RPMI7951 (cell line): ENCODE results near the gene RSU1. TPM values are rescaled to one million over a fixed set of nuclear protein-coding genes. Genes with fewer than 3 reads are reported as not detected.
A peak's percentile ranks its signal among the peaks of the same experiment; 100 is the strongest.
"Not testable (repeated sequence)": the region's sequence is repeated elsewhere in the genome, so short reads cannot be mapped to it uniquely, and the experiment has no call there.

Source experiments
- DNase-seq: peaks from one replicate; pipeline ENCODE4 v3.0.0-alpha.2; 2012; ENCODE audit warnings: low read depth
- total RNA-seq: library from RNA; depleted of rRNA; stranded (reverse); fragments of >200 nt; shearing (Covaris generic); gene quantifications from 2 replicates; pipeline ENCODE4 v1.2.3, GENCODE V29; 2014

The RSU1 gene
- total RNA-seq, 1 experiment from 2014 or later, result 200 TPM

DNA sequence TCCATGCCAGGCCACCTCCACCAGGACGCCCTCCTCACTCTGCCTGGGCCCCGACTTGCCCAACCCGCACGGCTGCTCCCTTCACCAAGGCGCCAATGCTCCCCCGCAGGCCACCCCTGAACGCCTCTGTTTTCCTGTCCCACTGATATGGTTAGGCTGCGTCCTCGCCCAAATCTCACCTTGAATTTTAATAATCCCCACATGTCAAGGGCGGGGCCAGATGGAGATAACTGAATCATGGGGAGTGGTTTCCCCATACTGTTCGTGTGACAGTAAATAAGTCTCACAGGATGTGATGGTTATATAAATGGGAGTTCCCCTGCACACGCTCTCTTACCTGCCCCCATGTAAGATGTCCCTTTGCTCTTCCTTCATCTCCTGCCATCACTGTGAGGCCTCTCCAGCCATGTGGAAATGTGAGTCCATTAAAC, 29.8 kb downstream of the RSU1 start:
- no peak for DNase-seq

DNA sequence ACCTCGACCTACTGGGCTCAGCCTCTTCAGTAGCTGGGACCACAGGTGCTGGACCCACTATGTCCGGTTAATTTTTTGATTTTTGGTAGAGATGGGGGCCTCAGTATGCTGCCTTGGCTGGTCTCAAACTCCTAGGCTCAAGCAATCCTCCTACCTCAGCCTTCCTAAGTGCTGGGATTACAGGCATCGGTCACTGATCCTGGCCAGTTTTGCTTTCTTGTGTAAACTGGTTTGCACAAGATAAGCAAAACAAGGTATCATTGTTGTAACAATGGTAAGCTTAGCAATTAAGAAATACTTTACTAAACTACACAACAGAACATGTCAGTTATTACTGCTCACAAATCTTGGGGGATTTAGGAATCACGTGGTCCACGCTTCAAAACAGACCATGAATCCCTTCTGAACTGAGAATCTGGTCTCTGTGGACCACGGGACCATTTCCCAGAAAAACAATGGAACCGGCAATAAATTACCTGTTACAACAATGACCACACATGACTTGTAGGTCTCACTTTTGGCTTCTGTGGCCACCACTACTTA, 36.8 kb downstream of the RSU1 start:
- no peak for DNase-seq

DNA sequence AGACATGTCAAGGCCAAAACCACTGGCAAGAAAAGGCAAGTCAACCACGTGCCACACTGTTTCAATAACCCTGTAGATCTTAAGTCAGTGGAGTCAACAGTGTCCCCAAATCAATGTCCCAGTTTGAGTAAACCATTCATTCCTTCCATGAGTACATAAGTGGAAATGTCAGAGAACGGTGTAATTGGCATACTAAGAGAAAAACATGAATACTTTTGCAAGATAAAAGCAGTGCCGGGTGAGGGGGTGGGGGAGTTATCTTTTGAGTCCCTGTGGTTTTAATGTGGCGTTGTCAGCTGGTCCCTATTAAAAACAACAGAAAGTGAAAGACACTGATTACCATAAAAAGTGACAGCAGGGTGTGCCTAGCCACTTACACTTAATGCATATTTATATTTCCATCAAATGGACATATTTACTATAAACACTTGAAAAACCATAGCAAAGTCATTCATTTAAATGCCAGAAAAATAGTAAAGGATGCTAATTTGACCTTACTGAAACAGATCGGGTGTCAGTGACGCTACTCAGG, 37.8 kb downstream of the RSU1 start:
- no peak for DNase-seq

DNA sequence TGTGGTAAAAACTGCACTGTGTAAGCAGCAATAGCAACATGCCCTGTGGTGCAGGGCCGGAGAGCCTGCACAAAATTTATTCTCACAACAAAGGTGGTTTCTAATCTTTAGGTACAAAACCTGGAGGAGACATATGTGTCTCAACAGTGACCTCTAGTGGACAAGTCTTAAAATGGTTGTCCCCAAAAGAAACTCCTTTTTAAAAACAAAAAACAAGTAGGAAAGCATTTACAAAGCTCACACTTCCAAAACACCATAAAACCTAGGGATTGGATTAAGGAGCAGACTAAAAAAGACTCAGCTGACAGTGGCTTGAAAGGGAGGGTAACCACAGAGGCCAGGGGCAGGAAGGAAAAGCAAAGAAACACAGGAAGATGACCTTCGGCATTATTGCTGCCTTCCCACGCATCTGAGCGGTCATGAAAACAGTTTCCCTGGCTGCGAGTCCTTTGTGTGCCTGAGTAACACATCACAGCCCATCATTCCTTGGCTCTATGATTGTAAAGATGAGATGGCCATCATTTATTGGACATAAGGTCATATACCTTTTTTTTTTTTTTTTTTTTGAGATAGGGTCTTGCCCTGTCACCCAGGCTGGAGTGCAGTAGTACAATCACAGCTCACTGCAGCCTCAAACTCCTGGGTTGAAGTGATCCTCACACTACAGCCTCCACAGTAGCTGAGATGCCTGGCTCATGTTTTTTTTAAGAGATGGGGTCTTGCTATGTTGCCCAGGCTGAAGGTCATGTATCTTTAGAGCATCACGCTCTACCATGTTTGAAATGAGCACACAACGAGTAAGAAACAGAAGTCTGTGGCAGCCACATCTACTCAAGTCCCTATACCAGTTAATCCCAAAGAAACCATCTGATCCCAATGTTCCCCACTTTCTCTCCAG, 39.5 kb downstream of the RSU1 start:
- peak; percentile 54 for DNase-seq

- DNase-seq, result no peak
Measured at GRCh38 chr10:16776896-16777295, 40.3 kb downstream of the RSU1 start.

DNA sequence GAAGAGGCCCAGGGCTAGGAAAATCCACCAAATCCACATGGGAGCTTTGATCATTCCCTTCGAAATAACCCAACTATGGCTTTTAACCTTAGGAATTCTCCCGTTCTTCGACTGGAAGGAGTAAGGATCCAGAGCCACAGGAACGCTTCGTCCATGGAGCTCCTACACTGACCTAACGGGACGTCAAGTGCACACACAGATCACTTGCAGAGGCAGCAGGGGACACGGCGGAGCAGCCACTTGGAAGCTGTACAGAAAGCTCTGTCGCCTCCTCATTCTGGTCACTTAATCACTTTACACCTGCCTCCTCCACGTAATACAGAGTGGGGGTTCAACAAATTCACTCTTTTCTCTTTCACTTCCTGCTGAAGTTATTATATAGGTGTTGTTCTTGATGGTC, 43.9 kb downstream of the RSU1 start:
- no peak for DNase-seq

GRCh38 chr10:16770670-16771069, 46.6 kb downstream of the RSU1 start:
- DNase-seq, result no peak

DNA sequence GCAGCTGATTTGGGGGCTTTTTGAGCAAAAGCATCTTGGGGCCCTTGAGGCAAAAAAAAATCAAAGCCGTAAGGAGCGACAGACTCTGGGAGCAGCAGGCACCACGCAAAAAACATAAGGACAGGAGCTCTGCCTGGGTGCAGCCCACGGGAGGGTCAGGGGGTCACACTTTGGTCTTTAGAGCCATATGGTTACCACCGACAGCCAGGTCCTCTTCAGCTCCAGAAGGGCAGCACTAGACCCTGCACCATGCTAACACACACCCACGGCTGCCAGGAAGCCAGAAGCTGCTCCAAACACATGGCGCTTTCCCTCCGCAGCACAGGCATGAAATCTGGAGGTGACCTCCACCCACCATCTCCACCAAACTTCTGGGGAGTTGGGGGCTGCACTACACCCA, 47.1 kb downstream of the RSU1 start:
- no peak for DNase-seq

DNA sequence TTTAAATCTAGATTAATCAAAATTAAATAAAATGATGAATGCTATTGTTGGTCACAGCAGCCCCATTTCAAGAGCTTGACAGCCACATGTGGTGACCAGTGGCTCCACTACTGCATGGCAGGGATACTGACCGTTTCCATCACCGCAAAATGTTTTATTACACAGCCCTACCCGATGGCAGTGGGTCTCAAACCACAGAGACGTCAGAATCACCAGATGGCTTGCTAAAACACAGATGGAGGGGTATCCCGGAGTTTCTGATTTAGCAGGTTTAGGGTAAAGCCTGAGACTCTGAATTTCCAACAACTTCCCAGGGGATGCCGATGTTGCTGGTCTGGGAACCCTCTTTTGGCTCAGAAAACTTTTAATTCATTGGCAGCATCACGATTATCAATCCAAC, 47.9 kb downstream of the RSU1 start:
- DNase-seq, result no peak

DNA sequence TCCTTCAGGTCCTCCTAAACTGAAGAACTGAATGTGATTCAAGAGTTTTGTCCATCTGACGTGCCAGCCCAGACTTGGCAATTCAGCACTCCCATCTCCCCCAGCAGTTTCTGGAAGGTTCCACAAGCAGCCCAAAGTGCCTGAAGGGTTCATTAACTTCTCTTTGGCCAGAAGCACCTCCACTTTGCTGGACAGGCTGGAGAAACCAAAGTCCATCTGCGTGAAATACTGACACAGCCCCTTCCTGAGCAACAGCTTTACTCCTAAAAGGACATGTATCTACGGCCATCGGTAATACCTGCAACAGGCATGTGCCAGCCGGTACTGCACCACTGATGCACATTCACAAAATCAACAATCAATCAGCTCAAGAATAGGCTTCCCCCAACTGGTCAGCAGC, 48.5 kb downstream of the RSU1 start:
- DNase-seq, result no peak

GRCh38 chr10:16765509-16766375, 51.5 kb downstream of the RSU1 start:
- DNase-seq, result no peak

DNA sequence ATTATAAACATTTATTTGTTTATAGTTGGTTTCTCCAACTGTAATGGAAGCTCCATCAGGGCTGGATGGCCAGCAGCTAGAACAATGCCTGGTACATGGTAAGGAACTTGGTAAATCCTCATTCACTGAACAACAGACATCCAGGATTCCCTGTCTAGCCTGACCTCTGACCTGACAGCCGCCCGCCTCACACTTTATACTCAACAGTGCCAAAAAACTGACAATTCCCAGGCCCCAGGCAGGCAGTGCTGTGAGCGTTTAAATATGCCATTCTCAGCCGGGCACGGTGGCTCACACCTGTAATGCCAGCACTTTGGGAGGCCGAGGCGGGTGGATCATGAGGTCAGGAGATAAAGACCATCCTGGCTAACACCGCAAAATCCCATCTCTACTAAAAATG, 55.9 kb downstream of the RSU1 start:
- DNase-seq, result no peak

DNA sequence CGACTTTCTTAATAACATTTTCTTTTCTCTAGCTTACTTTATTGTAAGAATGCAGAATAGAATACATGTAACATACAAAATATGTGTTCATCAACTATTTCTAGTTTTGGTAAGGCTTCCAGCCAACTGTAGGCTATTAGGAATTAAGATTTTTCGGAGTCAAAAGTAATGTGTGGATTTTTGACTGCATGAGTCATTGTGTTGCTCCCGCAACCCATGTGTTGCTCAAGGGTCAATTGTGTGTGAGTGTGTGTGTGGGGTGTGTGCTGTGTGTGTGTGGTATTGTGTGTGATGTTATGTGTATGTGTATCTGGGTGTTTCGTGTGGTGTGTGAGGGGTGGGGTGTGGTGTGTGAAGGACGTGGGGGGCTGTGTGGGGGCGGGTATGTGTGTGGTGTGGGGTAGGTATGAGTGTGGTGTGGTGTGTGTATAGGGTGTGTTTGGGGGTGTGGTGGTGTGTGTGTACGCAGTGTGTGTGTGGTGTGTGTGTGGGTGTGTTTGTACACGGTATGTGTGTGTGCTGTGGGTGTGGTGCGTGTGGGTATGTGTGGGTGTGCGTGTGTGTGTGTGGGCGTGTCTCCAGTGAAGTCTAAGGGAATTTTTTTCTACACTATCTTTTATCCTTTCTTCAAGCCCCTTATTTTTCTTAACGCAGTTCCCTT, 60.5 kb downstream of the RSU1 start:
- DNase-seq, result peak; percentile 28

DNA sequence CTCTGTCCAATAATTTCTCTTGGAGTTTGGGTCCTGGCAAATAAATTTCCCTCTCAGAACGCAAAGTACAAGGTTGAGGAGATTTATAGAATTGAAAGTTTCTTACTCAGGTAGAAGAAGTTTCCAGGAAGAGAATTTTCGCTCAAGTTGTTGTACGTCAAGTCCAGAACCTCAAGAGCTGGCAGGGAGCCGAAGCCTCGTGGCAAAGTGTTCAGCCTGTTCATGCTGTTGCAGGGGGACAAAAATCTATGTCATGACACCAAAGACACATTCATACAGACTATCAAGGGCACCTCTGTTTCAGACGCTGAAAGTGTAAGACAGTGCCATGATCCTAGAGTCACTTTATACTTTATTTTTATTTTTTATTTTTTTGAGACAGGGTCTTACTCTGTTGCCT, 62.5 kb downstream of the RSU1 start:
- DNase-seq, result no peak

DNA sequence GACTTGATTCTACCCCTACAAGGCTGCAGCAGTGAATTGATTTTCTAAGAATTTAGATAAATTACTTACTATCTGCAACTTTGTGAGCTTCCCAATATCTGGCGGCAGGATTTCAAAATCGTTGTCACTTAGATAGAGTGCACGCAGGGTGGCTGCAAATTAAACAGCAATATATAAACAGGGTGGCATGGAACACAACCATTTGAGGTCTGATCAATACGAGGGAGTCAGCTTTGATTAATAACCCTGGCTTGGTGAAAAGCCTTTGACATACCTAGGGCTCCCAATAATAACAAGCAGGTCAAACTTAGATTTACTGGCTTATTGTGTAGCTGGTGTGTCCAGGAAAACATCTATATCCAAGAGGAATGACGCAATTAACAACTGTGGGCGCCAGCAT, 64.4 kb downstream of the RSU1 start:
- not testable (repeated sequence) for DNase-seq

DNA sequence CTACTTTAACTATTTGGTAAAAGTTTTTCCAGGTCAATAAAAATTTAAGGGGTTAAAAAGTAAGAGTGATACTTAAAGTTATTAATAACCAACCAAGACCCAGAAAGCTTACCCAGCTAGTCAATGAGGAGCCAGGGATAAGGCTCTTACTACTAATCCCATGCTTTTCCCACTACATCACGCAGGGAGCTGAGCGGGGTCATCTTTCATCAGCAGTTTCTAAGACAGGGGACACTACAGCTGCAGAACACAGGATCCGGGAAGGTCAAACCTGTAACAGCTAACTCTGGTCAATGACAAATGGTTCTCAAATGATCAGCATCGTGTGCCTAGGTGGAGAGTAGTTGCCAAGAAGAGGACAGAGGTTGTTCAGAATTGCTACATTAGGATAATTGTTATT, 65.1 kb downstream of the RSU1 start:
- no peak for DNase-seq

DNA sequence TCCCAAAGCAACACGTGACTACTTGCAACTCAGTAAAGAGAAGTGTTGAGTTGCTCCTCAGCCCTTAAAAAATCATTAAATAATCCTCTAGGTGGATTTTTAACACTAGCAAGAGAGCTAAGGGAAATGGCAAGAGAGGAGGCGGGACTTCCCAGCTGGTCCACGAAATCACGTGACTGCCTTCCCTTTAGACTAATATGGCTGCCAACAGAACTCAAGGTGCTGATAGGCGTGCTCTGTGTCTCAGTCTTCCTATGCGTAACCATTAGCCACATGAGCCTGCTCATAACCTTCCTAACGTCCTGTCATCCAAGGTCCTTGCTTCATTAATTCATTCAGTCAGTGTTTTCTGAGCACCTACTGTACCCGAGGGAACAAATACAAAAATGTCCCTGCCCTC, 66.0 kb downstream of the RSU1 start:
- no peak for DNase-seq

- no peak for DNase-seq
Measured at GRCh38 chr10:16750461-16750860, 66.8 kb downstream of the RSU1 start.

GRCh38 chr10:16748749-16749148, 68.5 kb downstream of the RSU1 start:
- DNase-seq, result no peak

DNA sequence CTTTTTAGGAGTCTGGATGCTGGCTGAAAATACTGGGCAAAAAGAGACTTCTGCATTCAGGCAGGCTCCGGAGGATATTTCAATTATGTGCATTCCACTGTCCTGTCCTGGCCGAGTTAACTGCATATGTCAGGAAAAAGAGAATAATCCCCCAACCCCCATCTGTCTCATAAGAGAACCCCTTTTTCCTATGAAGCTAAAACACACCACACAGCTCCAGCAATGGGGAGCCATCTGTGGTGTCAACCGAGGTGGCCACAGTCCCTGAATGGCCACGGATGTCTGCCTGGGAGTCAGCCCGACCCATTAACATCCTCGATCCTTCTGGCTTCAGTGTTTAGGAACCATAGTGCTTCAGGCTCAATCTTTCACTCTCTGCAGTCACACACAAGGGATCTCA, 70.4 kb downstream of the RSU1 start:
- no peak for DNase-seq

DNA sequence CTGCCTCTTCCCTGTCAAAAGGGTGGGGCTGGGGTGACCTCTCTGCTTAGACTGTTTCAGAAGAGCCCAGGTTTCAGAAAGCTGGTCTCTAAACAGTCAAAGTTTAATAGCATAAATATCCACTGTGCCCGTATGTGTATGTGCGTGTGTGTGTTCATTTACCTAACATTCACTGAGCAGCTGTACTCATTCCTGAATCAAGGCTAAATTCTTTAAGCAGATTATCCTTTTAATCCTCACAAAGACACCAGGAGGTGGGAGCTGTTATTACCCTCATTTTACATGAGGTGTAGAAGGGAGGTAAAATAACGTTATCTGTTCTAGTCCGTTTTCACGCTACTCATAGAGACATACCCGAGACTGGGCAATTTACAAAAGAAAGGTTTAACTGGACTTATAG, 72.2 kb downstream of the RSU1 start:
- no peak for DNase-seq
